HepG2 (cell line): ENCODE measurements around the gene ATP6V0D1.

ENCODE experiments used
- CREM ChIP-seq, 2 experiments: sonication (generic) in 1 of 2; formaldehyde crosslinking in 1 of 2; IDR thresholded peaks; 2 replicates each; pipeline versions ENCODE4 v1.4.0 to v1.6.1; 2016 to 2020; ENCODE audit warnings: antibody characterized with exemption in 1 of 2, mild to moderate bottlenecking in 1 of 2, missing genetic modification reagents in 1 of 2
- ETV5 ChIP-seq: IDR thresholded peaks from 2 replicates; pipeline ENCODE4 v1.6.1; 2018; ENCODE audit warnings: missing biosample characterization, missing genetic modification reagents, inconsistent platforms, borderline replicate concordance
- GABPA ChIP-seq, 2 experiments: IDR thresholded peaks; 2 replicates each; pipeline ENCODE4 v1.6.1; 2011 to 2016; ENCODE audit warnings: low read depth in 2 of 2, low read length in 1 of 2, missing biosample characterization in 1 of 2, missing genetic modification characterization in 1 of 2
- HDAC1 ChIP-seq: sonication (generic); formaldehyde crosslinking; IDR thresholded peaks from 2 replicates; pipeline ENCODE4 v1.5.1; 2020; ENCODE audit warnings: mild to moderate bottlenecking, missing genetic modification reagents
- NBN ChIP-seq: fragments of 450-650 bp; conservative IDR thresholded peaks from 2 replicates; pipeline ENCODE4 v1.6.1; 2017
- POLR2A ChIP-seq, 2 experiments: IDR thresholded peaks; 2 replicates each; pipeline ENCODE4 v1.6.1; 2011; ENCODE audit warnings: low read depth in 2 of 2, low read length in 2 of 2, mild to moderate bottlenecking in 1 of 2, moderate library complexity in 1 of 2; ENCODE audit not compliant: insufficient read depth in 1 of 2
- POLR2AphosphoS5 ChIP-seq: IDR thresholded peaks from 2 replicates; pipeline ENCODE4 v1.6.1; 2012; ENCODE audit warnings: low read depth, low read length
- SIN3A ChIP-seq: IDR thresholded peaks from 2 replicates; pipeline ENCODE4 v1.6.1; 2011; ENCODE audit warnings: low read depth, mild to moderate bottlenecking, control low read depth, low read length, borderline replicate concordance
- SUZ12 ChIP-seq: fragments of 150-350 bp; IDR thresholded peaks from 2 replicates; pipeline ENCODE4 v1.6.1; 2014; ENCODE audit warnings: low read depth, low read length
- U2AF2 ChIP-seq: fragments of 200-400 bp; formaldehyde crosslinking; IDR thresholded peaks from 2 replicates; pipeline ENCODE4 v1.6.1; 2017; ENCODE audit warnings: low read depth, mild to moderate bottlenecking, low read length
- ZNF740 ChIP-seq: sonication (generic); formaldehyde crosslinking; IDR thresholded peaks from 2 replicates; pipeline ENCODE4 v1.4.0; 2020; ENCODE audit warnings: missing genetic modification reagents
- ZZZ3 ChIP-seq: sonication (generic); formaldehyde crosslinking; IDR thresholded peaks from 2 replicates; pipeline ENCODE4 v1.4.0; 2020; ENCODE audit warnings: missing genetic modification reagents, mild to moderate bottlenecking, borderline replicate concordance

GRCh38 chr16:67483150-67483549 lies 2.2 kb upstream of the ATP6V0D1 start, which contains the start of gene AGRP:
- no peak for TF ChIP-seq GABPA (IDR thresholded peaks at IDR 0.05; ENCODE audit: low read depth, low read length)
- no peak for TF ChIP-seq GABPA (CRISPR knock-in tag; IDR thresholded peaks at IDR 0.05; ENCODE audit: low read depth)
- no peak for TF ChIP-seq ZNF740 (CRISPR knock-in tag)
- TF ChIP-seq POLR2A (IDR thresholded peaks at IDR 0.05; ENCODE audit: insufficient read depth in 1 of 2, low read depth in 2 of 2, low read length in 2 of 2) = no peak
- no peak for TF ChIP-seq ZZZ3 (CRISPR knock-in tag)
- TF ChIP-seq SIN3A = no peak
- TF ChIP-seq POLR2AphosphoS5 = no peak
- TF ChIP-seq HDAC1 (CRISPR knock-in tag) = no peak
- TF ChIP-seq U2AF2 = no peak
- TF ChIP-seq SUZ12 = no peak
- TF ChIP-seq CREM (IDR thresholded peaks at IDR 0.05) = no peak
- no peak for TF ChIP-seq CREM (CRISPR knock-in tag; IDR thresholded peaks at IDR 0.05)
- no peak for TF ChIP-seq NBN
- TF ChIP-seq ETV5 (CRISPR knock-in tag) = no peak
